SK-N-MC (cell line): Measurements from ENCODE around the gene MYH14.

Source experiments
- DNase-seq: peaks from one replicate; pipeline ENCODE4 v3.0.0-alpha.2; 2011; ENCODE audit warnings: low read depth, low spot score
- H3K27ac ChIP-seq: fragments of 200-600 bp; sonication (generic); 2 replicates; pipeline ENCODE4 v1.5.1; 2016; ENCODE audit warnings: mixed run types
- H3K36me3 ChIP-seq: fragments of 200-600 bp; sonication (generic); 2 replicates; pipeline ENCODE4 v1.6.1; 2017; ENCODE audit warnings: antibody characterized with exemption, low read length, mixed read lengths; ENCODE audit not compliant: insufficient read depth
- H3K4me3 ChIP-seq: fragments of 200-600 bp; sonication (generic); 2 replicates; pipeline ENCODE4 v1.5.1; 2016
- H3K9ac ChIP-seq: fragments of 200-600 bp; sonication (generic); 2 replicates; pipeline ENCODE4 v1.8.0; 2017; ENCODE audit warnings: mixed run types, mixed read lengths; ENCODE audit not compliant: insufficient read length
- H3K9me3 ChIP-seq: fragments of 200-600 bp; sonication (generic); 2 replicates; pipeline ENCODE4 v1.6.1; 2017; ENCODE audit warnings: low read depth, mild to moderate bottlenecking, antibody characterized with exemption, low read length, moderate library complexity, mixed read lengths
- EZH2 ChIP-seq: fragments of 200-600 bp; sonication (generic); IDR thresholded peaks from one replicate; pipeline ENCODE4 v1.6.1; 2017; ENCODE audit warnings: antibody characterized with exemption
- FOXP2 ChIP-seq: optimal IDR thresholded peaks from 2 replicates; pipeline ENCODE3; 2011; ENCODE audit warnings: mild to moderate bottlenecking, moderate library complexity; ENCODE audit not compliant: insufficient read depth; ENCODE audit errors: extremely low read length, control extremely low read depth
- POLR2AphosphoS5 ChIP-seq: IDR thresholded peaks from 2 replicates; pipeline ENCODE4 v1.6.1; 2012; ENCODE audit warnings: mild to moderate bottlenecking, low read depth, low read length, borderline replicate concordance

MYH14 gene

GRCh38 chr19:50268041-50268440, 64.6 kb downstream of the MYH14 start:
- H3K27ac ChIP-seq: no peak overlapping the region
- H3K36me3 ChIP-seq: no peaks in the 10 kb centered on the region
- no peak for DNase-seq
- no peak overlapping the region for H3K9ac ChIP-seq
- H3K4me3 ChIP-seq: no peak overlapping the region
- no peaks in the 10 kb centered on the region for H3K9me3 ChIP-seq
- TF ChIP-seq FOXP2 (no peak), POLR2AphosphoS5 (no peak), EZH2 (no peak)

GRCh38 chr19:50268501-50268900, 65.1 kb downstream of the MYH14 start:
- Histone ChIP-seq H3K36me3 (no peaks in the 10 kb centered on the region), H3K27ac (no peak overlapping the region), H3K9me3 (no peaks in the 10 kb centered on the region), H3K9ac (no peak overlapping the region), H3K4me3 (no peak overlapping the region)
- TF ChIP-seq POLR2AphosphoS5: no peak
- no peak for TF ChIP-seq EZH2
- TF ChIP-seq FOXP2: no peak
- DNase-seq: no peak

GRCh38 chr19:50269653-50270052, 66.2 kb downstream of the MYH14 start:
- TF ChIP-seq POLR2AphosphoS5: no peak
- no peak for TF ChIP-seq FOXP2
- TF ChIP-seq EZH2: no peak
- H3K27ac ChIP-seq: no peak overlapping the region
- DNase-seq: no peak
- no peaks in the 10 kb centered on the region for H3K9me3 ChIP-seq
- no peaks in the 10 kb centered on the region for H3K36me3 ChIP-seq
- no peak overlapping the region for H3K9ac ChIP-seq
- H3K4me3 ChIP-seq: no peak overlapping the region

GRCh38 chr19:50272263-50272897, 69.0 kb downstream of the MYH14 start:
- Histone ChIP-seq H3K9me3 (no peaks in the 10 kb centered on the region), H3K4me3 (no peak overlapping the region), H3K36me3 (no peaks in the 10 kb centered on the region), H3K27ac (no peak overlapping the region), H3K9ac (no peak overlapping the region)
- no peak for DNase-seq
- TF ChIP-seq POLR2AphosphoS5 (no peak), EZH2 (no peak), FOXP2 (no peak)

- Histone ChIP-seq H3K36me3 (no peaks in the 10 kb centered on the region), H3K9me3 (no peaks in the 10 kb centered on the region), H3K4me3 (no peak overlapping the region), H3K27ac (no peak overlapping the region), H3K9ac (no peak overlapping the region)
- no peak for DNase-seq
- TF ChIP-seq EZH2: no peak
- no peak for TF ChIP-seq FOXP2
- no peak for TF ChIP-seq POLR2AphosphoS5
Measured at GRCh38 chr19:50273821-50274220, 70.4 kb downstream of the MYH14 start.

- Histone ChIP-seq H3K9me3 (no peaks in the 10 kb centered on the region), H3K36me3 (no peaks in the 10 kb centered on the region), H3K4me3 (no peak overlapping the region), H3K9ac (no peak overlapping the region), H3K27ac (no peak overlapping the region)
- TF ChIP-seq POLR2AphosphoS5: no peak
- no peak for TF ChIP-seq FOXP2
- TF ChIP-seq EZH2: no peak
- DNase-seq: no peak
Measured at GRCh38 chr19:50275577-50276368, 72.4 kb downstream of the MYH14 start.

GRCh38 chr19:50276370-50277063, 73.1 kb downstream of the MYH14 start:
- DNase-seq: no peak
- Histone ChIP-seq H3K9me3 (no peaks in the 10 kb centered on the region), H3K27ac (no peak overlapping the region), H3K36me3 (no peaks in the 10 kb centered on the region), H3K4me3 (no peak overlapping the region), H3K9ac (no peak overlapping the region)
- TF ChIP-seq POLR2AphosphoS5 (no peak), FOXP2 (no peak), EZH2 (no peak)

GRCh38 chr19:50277966-50278580, 74.7 kb downstream of the MYH14 start:
- Histone ChIP-seq H3K9me3 (no peaks in the 10 kb centered on the region), H3K27ac (no peak overlapping the region), H3K9ac (no peak overlapping the region), H3K4me3 (no peak overlapping the region), H3K36me3 (no peaks in the 10 kb centered on the region)
- DNase-seq: no peak
- TF ChIP-seq POLR2AphosphoS5 (no peak), FOXP2 (no peak), EZH2 (no peak)
